Activated T-helper 2 cell treated with anti-CD3 and anti-CD28 coated beads, Interferon-gamma antibody, Interleukin-2, Interleukin-4, amounts not matched to agents 10 μg/mL and 5 μg/mL and 100 μg/mL, durations not matched to agents 14 hours and 24 hours and 36 hours (primary cell): ENCODE data around the gene HEPHL1. TPM values are rescaled to one million over a fixed set of nuclear protein-coding genes. Genes with fewer than 3 reads are reported as not detected.
"Not testable (repeated sequence)": the region's sequence is repeated elsewhere in the genome, so short reads cannot be mapped to it uniquely, and the experiment has no call there.

Experiments
- DNase-seq: peaks from one replicate; pipeline ENCODE4 v3.0.0; 2021; ENCODE audit warnings: low spot score
- H3K27ac Mint-ChIP-seq: one replicate; pipeline ENCODE4 v1.8.0; 2021; ENCODE audit warnings: mixed read lengths
- H3K27me3 Mint-ChIP-seq: one replicate; pipeline ENCODE4 v1.8.0; 2021; ENCODE audit warnings: low read depth, mixed read lengths
- H3K36me3 Mint-ChIP-seq: one replicate; pipeline ENCODE4 v1.8.0; 2021; ENCODE audit warnings: low read depth, mixed read lengths
- H3K4me1 Mint-ChIP-seq: one replicate; pipeline ENCODE4 v1.8.0; 2021; ENCODE audit warnings: low read depth, mixed read lengths
- H3K4me3 Mint-ChIP-seq: one replicate; pipeline ENCODE4 v1.8.0; 2021; ENCODE audit warnings: low read depth, mild to moderate bottlenecking, moderate library complexity, mixed read lengths
- H3K9me3 Mint-ChIP-seq: one replicate; pipeline ENCODE4 v1.8.0; 2021; ENCODE audit warnings: mixed read lengths
- intact Hi-C: fragments of 100-400 bp; cut with micrococcal nuclease; formaldehyde crosslinking; loops from one replicate; pipeline ENCODE4 v1.15.1; 2023
- total RNA-seq: library from RNA; stranded (reverse); gene quantifications from 2 replicates; pipeline ENCODE4 v1.2.3, GENCODE V29; 2022

HEPHL1 gene
- total RNA-seq, 1 donor from 2014 or later, result not detected

GRCh38 chr11:94152678-94153065 is 131.5 kb downstream of the HEPHL1 start:
- H3K4me1 Mint-ChIP-seq, result peaks cover 52% of the 10 kb centered on the region
- intact Hi-C loops, result loop anchor here (1.0 kb wide), 2 partner anchors 17 to 23 kb away; no protein-coding TSS in a partner anchor

GRCh38 chr11:94153320-94153719 is 132.2 kb downstream of the HEPHL1 start:
- no peak for DNase-seq
- no peak overlapping the region for H3K27ac Mint-ChIP-seq
- no peak overlapping the region for H3K4me3 Mint-ChIP-seq
- peaks cover 45% of the 10 kb centered on the region for H3K4me1 Mint-ChIP-seq
- H3K9me3 Mint-ChIP-seq, result no peaks in the 10 kb centered on the region
- peaks cover 26% of the 10 kb centered on the region for H3K36me3 Mint-ChIP-seq
- intact Hi-C loops, result no loop called here
- H3K27me3 Mint-ChIP-seq, result no peaks in the 10 kb centered on the region

More at GRCh38 chr11:94152678-94153065, 131.5 kb downstream of the HEPHL1 start:
- H3K9me3 Mint-ChIP-seq, result no peaks in the 10 kb centered on the region
- DNase-seq, result no peak
- peak overlapping the region; percentile 71 for H3K27ac Mint-ChIP-seq
- H3K4me3 Mint-ChIP-seq, result no peak overlapping the region
- H3K36me3 Mint-ChIP-seq, result peaks cover 23% of the 10 kb centered on the region
- no peaks in the 10 kb centered on the region for H3K27me3 Mint-ChIP-seq

- peaks cover 26% of the 10 kb centered on the region for H3K36me3 Mint-ChIP-seq
These were observed 133.1 kb downstream of the HEPHL1 start for GRCh38 chr11:94154095-94154856.

GRCh38 chr11:94157339-94157738 is 136.2 kb downstream of the HEPHL1 start:
- H3K27ac Mint-ChIP-seq, H3K9me3 Mint-ChIP-seq, DNase-seq, H3K4me3 Mint-ChIP-seq, H3K27me3 Mint-ChIP-seq, intact Hi-C loops: not testable (repeated sequence)
- H3K36me3 Mint-ChIP-seq, result peaks cover 33% of the 10 kb centered on the region
- H3K4me1 Mint-ChIP-seq, result peaks cover 11% of the 10 kb centered on the region

More at GRCh38 chr11:94154095-94154856, 133.1 kb downstream of the HEPHL1 start:
- intact Hi-C loops, result no loop called here
- no peak overlapping the region for H3K27ac Mint-ChIP-seq
- H3K4me1 Mint-ChIP-seq, result peaks cover 37% of the 10 kb centered on the region
- no peak for DNase-seq
- no peak overlapping the region for H3K4me3 Mint-ChIP-seq
- no peaks in the 10 kb centered on the region for H3K27me3 Mint-ChIP-seq
- H3K9me3 Mint-ChIP-seq, result no peaks in the 10 kb centered on the region

Other genes with a start within 250 kb of the HEPHL1 start
- gene MED17, start 237.1 kb upstream of the HEPHL1 start, total RNA-seq, result 48.5 and 50.8 TPM in 2 replicates
- not detected in 2 replicates for gene VSTM5, start 170.7 kb upstream of the HEPHL1 start, total RNA-seq
- gene PANX1, start 107.5 kb downstream of the HEPHL1 start, total RNA-seq, result 18.1 and 20.0 TPM in 2 replicates